ELR (cell line): Measurements from ENCODE around the gene DCAF11.

Experiments
- DNase-seq: peaks from one replicate; pipeline ENCODE4 v3.0.0-alpha.2; 2015; ENCODE audit warnings: low read depth

Gene DCAF11

DNA sequence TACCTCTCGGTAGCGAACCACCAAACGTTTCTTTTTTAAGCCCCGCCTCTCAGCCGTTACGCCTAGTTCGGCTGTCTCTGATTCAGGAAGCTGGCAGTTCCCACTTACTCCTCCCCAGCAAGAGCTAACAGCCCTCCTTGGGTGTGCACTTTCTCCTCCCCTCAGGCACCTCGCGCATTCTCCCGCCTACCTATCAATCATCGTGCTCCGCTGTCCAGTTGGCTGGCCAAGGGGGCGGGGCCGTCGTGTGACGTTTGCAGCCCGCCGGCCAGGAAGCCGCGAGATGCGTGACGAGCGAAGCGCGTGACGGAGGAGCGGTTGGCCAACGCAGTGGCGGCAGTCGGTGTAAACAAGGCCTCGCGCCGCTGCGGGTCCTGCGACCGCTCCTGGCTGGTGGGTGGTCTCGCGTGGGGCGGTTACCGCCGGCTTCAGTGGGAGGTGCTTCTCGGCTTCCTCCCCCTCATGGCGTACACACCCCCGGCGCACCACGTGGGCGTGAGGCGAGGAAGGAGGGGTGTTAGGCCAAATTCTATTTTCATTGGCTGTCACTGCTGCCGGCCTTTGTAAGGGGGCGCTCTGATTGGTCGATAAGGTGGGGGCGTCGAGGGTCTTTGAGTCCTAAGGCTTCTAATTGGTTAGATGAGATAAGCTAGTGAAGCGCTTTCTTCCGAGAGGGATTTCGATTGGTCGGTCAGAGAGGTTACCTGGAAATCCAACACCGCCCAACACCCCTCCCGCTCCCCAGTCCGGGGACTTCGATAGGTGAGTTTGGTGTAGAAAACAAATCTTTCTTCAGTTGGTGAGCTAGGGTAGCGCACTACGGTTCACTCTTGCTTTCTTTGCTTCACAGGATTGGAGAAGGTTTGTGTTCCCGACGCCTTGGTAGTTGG is at the start of gene DCAF11, which contains the start of gene NRL:
TSS of gene DCAF11 (plus strand) at position 246 of the 890 bp plus-strand sequence. CDS start 818 bp downstream, outside the sequence.
TSS of gene NRL (minus strand) at position 418 of the 890 bp plus-strand sequence. CDS start 32,101 bp downstream, outside the sequence.
- DNase-seq: peak; percentile 99

DNA sequence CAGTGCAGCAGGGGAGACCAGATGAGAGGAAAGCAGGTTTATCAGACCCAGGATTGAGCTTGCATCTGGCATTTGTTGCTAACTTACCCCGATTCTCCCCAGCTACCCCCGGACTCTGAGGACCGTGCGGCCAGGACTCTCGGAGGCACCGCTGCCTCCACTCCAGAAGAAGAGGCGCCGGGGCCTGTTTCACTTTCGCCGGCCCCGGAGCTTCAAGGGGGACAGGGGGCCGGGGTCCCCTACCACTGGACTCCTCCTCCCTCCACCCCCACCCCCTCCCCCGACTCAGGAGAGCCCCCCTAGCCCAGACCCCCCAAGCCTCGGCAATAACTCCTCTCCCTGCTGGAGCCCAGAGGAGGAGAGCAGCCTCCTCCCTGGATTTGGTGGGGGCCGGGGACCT is 49.7 kb upstream of the DCAF11 start:
- no peak for DNase-seq

- DNase-seq: no peak
Observed at GRCh38 chr14:24065408-24065807, 49.2 kb upstream of the DCAF11 start.

DNA sequence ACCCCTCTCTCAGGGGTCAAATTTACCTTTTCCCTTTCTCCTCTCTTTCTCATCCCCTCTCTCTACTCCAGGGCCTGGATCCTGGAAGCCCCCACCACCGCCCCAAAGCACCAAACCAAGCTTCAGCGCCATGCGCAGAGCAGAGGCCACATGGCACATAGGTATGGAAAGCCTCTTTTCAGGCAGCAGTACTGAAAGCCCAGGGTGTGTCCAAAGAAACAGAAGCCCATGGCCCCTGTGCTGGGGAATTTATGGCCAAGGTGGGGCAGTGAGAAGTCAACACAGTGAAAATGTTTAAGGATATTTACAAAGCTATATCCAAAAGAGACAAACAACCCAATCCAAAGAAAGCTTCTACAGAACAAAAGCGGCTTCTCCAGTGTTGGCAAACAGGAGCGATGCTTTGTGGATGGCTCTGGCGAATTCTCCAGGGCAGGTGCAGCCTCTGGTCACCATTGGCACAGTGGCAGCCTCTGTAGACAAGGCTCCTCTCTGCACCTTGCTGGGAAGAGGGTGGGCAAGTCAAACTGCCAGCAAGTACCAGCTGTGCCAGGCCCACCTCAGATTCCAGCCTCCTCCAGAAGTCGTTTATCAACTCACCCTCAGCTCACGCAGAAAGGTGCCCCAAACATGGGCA is 48.0 kb upstream of the DCAF11 start:
- no peak for DNase-seq

GRCh38 chr14:24067133-24068082 is 47.2 kb upstream of the DCAF11 start:
- DNase-seq: no peak

- DNase-seq: no peak
Observed at GRCh38 chr14:24068711-24069410, 45.7 kb upstream of the DCAF11 start.

DNA sequence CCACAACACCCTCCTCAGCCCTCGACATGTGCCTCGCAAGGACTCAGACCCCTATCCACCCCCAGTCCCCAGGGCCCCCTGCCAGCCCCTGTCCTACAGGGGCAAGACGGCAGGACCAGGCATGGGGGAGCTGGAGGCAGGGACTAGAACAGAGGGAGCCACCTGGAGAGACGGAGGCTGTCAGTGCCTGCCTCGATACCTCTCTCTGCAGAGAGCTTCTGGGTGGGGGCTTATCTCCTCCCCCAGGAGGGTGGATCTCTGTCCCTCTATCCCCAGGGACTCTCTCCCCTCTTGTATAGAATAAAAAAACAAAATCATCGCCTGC is 45.2 kb upstream of the DCAF11 start:
- DNase-seq: no peak

- DNase-seq: no peak
Observed at GRCh38 chr14:24070285-24071143, 44.1 kb upstream of the DCAF11 start.

- no peak for DNase-seq
Observed at GRCh38 chr14:24071144-24071697, 43.4 kb upstream of the DCAF11 start, which contains the start of gene CPNE6. Gene CPNE6 (plus strand): TSS chr14:24071562. CDS start chr14:24072937, 1,375 bp downstream.

DNA sequence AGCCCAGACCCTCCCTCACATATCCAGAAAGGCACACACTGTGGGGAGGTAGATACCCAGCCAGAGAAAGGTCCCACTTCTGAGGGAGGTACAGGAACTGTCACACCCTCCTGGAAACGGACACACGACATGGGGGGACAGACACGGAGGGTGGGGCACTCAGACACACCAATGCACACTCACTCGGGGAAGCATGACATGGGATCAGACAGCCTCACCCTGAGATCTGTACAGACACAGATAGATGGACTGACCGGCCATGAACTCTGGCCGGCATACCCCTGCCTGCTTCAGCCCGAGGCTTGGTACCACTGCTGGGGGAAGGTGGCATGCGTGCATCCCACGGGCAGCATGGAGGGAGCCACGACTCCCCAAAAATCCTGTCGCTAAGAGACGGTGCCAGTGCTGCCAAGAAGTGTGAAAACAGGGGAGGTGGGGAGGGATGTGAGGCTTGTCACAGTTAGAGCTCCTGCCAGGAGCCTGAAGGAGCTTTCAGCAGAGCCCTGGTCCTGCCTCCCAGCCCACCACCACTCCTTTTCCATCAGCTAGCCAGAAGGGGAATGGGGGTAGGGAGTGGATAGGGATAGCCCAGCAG is 42.6 kb upstream of the DCAF11 start:
- DNase-seq: no peak

DNA sequence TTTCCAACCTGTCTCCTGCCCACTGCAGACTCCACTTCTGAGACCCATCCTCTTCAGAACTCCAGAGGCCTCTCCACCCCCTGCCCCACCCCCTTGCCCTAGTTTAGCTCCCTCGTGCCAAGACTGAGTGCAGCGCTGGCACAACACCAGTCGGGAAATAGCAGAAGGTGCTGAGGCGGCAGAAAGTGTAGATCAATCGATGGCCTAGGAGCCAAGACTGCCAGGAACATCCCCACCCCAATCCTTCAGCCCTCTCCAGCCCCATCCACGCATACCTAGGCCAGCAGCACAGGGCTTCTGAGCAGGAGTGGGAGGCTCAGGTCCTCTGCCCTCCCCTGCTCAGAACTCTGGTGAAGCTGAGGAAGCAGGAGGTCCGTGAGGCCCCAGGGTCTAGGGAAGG is 42.1 kb upstream of the DCAF11 start:
- DNase-seq: no peak

GRCh38 chr14:24072881-24073877 is 41.4 kb upstream of the DCAF11 start:
- no peak for DNase-seq

GRCh38 chr14:24074625-24075484 is 39.7 kb upstream of the DCAF11 start:
- DNase-seq: no peak

DNA sequence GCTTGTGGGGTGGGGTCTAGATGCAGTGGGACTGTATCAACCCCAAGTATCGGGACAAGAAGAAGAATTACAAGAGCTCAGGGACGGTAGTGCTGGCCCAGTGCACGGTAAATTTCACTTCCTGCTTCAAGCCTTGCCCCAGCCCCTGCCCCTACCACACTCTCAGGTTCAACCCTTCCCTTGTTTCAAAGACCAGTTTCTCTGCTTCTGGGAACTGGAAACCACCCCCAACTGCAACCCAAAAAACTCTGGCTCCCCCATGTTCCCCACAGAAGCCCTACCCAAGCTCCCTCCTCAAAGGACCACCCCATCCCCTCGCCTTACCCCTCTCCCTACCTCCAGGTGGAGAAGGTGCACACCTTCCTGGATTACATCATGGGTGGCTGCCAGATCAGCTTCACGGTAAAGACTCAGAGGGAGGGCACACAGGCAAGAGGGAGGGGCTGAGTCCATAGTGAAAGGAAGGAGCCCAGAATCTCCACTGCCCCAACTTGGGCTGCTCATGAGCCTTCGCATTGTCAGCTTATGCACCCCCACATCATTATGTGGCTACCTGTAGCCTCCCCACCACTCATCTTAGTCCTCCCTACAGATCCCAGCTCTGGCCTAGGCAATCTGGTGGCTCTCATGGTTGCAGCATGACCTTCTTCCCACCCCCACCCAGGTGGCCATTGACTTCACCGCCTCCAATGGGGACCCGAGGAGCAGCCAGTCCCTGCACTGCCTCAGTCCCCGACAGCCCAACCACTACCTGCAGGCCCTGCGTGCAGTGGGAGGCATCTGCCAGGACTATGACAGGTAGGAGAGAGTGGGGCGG is 38.9 kb upstream of the DCAF11 start:
- no peak for DNase-seq

GRCh38 chr14:24076302-24076601 is 38.3 kb upstream of the DCAF11 start:
- DNase-seq: no peak

GRCh38 chr14:24077086-24077485 is 37.5 kb upstream of the DCAF11 start:
- no peak for DNase-seq

GRCh38 chr14:24078146-24078545 is 36.4 kb upstream of the DCAF11 start:
- no peak for DNase-seq
